GM19043 (cell line): ENCODE results near the gene HOXC10.
A peak's percentile ranks its signal among the peaks of the same experiment; 100 is the strongest.

Source experiments
- ATAC-seq: cut with Tn5 transposase; IDR thresholded peaks from one replicate; pipeline ENCODE4 v1.9.1; 2021; ENCODE audit warnings: low read depth; ENCODE audit not compliant: unreplicated experiment

The HOXC10 gene

GRCh38 chr12:54011665-54012532, 27.0 kb downstream of the HOXC10 start:
- no peak for ATAC-seq

- ATAC-seq = no peak
Measured at GRCh38 chr12:54012631-54013409, 27.9 kb downstream of the HOXC10 start.

- no peak for ATAC-seq
Measured at GRCh38 chr12:54014377-54015017, 29.6 kb downstream of the HOXC10 start.

GRCh38 chr12:54015018-54015931, 30.3 kb downstream of the HOXC10 start:
- no peak for ATAC-seq

GRCh38 chr12:54016051-54016450, 31.1 kb downstream of the HOXC10 start:
- no peak for ATAC-seq

- no peak for ATAC-seq
Measured at GRCh38 chr12:54016478-54016964, 31.6 kb downstream of the HOXC10 start.

- ATAC-seq = peak; percentile 24
Measured at GRCh38 chr12:54017027-54017788, 32.3 kb downstream of the HOXC10 start.

GRCh38 chr12:54017878-54018467, 33.0 kb downstream of the HOXC10 start:
- ATAC-seq = peak; percentile 74

GRCh38 chr12:54018468-54018984, 33.6 kb downstream of the HOXC10 start:
- no peak for ATAC-seq

- no peak for ATAC-seq
Measured at GRCh38 chr12:54019091-54019811, 34.3 kb downstream of the HOXC10 start.

- no peak for ATAC-seq
Measured at GRCh38 chr12:54019924-54020590, 35.1 kb downstream of the HOXC10 start.

GRCh38 chr12:54020591-54021405, 35.9 kb downstream of the HOXC10 start:
- ATAC-seq = no peak

GRCh38 chr12:54021432-54022013, 36.6 kb downstream of the HOXC10 start:
- ATAC-seq = no peak

- ATAC-seq = no peak
Measured at GRCh38 chr12:54022960-54023884, 38.3 kb downstream of the HOXC10 start.

GRCh38 chr12:54024127-54024526, 39.2 kb downstream of the HOXC10 start:
- ATAC-seq = no peak
